SK-N-SH treated with all-trans-retinoic acid at 6 μM for 48 hours (cell line): ENCODE results near the gene ABL2.
"Not testable (repeated sequence)": the region's sequence is repeated elsewhere in the genome, so short reads cannot be mapped to it uniquely, and the experiment has no call there.

Experiments
- ATAC-seq: fragments of 200-7000 bp; cut with Tn5 transposase; 3 replicates; pipeline ENCODE4 v1.9.1; 2020; ENCODE audit warnings: mild to moderate bottlenecking, moderate library complexity
- ARNTL ChIP-seq: fragments of 450-650 bp; formaldehyde crosslinking; IDR thresholded peaks from 2 replicates; pipeline ENCODE4 v1.5.0; 2020; ENCODE audit warnings: low read depth, mild to moderate bottlenecking, moderate library complexity, borderline replicate concordance
- BACH2 ChIP-seq: fragments of 250-450 bp; sonication (Bioruptor Pico); IDR thresholded peaks from 2 replicates; pipeline ENCODE4 v1.9.0; 2021; ENCODE audit warnings: mild to moderate bottlenecking, borderline replicate concordance
- CREB5 ChIP-seq: fragments of 250-450 bp; sonication (Bioruptor Pico); IDR thresholded peaks from 2 replicates; pipeline ENCODE4 v1.5.1; 2020; ENCODE audit warnings: low read depth, mild to moderate bottlenecking, moderate library complexity
- CSDC2 ChIP-seq: fragments of 250-450 bp; sonication (Bioruptor Pico); IDR thresholded peaks from 2 replicates; pipeline ENCODE4 v1.5.0; 2020; ENCODE audit warnings: mild to moderate bottlenecking, moderate library complexity
- CSRNP3 ChIP-seq: fragments of 250-450 bp; sonication (Bioruptor Pico); IDR thresholded peaks from 2 replicates; pipeline ENCODE4 v1.5.1; 2021; ENCODE audit warnings: mild to moderate bottlenecking, moderate library complexity
- ESRRG ChIP-seq: fragments of 250-450 bp; sonication (Bioruptor Pico); IDR thresholded peaks from 2 replicates; pipeline ENCODE4 v1.6.1; 2021; ENCODE audit warnings: mild to moderate bottlenecking
- GLIS3 ChIP-seq: fragments of 250-450 bp; sonication (Bioruptor Pico); IDR thresholded peaks from 2 replicates; pipeline ENCODE4 v1.5.0; 2020; ENCODE audit warnings: mild to moderate bottlenecking, moderate library complexity
- ISL1 ChIP-seq: fragments of 250-450 bp; sonication (Bioruptor Pico); IDR thresholded peaks from 2 replicates; pipeline ENCODE4 v2.1.2; 2022; ENCODE audit warnings: mild to moderate bottlenecking, moderate library complexity
- OSR1 ChIP-seq: fragments of 250-450 bp; sonication (Bioruptor Pico); IDR thresholded peaks from 2 replicates; pipeline ENCODE4 v1.8.0; 2022; ENCODE audit warnings: moderate library complexity, mild to moderate bottlenecking, inconsistent platforms
- POU6F1 ChIP-seq: fragments of 250-450 bp; sonication (Bioruptor Pico); IDR thresholded peaks from 2 replicates; pipeline ENCODE4 v1.8.0; 2021; ENCODE audit warnings: low read depth, mild to moderate bottlenecking, moderate library complexity, borderline replicate concordance
- PPARA ChIP-seq: fragments of 250-450 bp; sonication (Bioruptor Pico); IDR thresholded peaks from 2 replicates; pipeline ENCODE4 v1.5.0; 2020; ENCODE audit warnings: mild to moderate bottlenecking, borderline replicate concordance
- RARB ChIP-seq: fragments of 250-450 bp; sonication (Bioruptor Pico); IDR thresholded peaks from 2 replicates; pipeline ENCODE4 v1.8.0; 2021; ENCODE audit warnings: mild to moderate bottlenecking, moderate library complexity
- SNAI2 ChIP-seq: fragments of 250-450 bp; sonication (Bioruptor Pico); IDR thresholded peaks from 2 replicates; pipeline ENCODE4 v1.5.0; 2020; ENCODE audit warnings: mild to moderate bottlenecking, moderate library complexity
- TCF4 ChIP-seq: fragments of 250-450 bp; sonication (Bioruptor Pico); IDR thresholded peaks from 2 replicates; pipeline ENCODE4 v1.8.0; 2021; ENCODE audit warnings: mild to moderate bottlenecking, moderate library complexity, borderline replicate concordance
- TOX ChIP-seq: fragments of 250-450 bp; sonication (Bioruptor Pico); IDR thresholded peaks from 2 replicates; pipeline ENCODE4 v1.8.0; 2021; ENCODE audit warnings: mild to moderate bottlenecking, moderate library complexity, borderline replicate concordance
- TSHZ2 ChIP-seq: fragments of 250-450 bp; sonication (Bioruptor Pico); IDR thresholded peaks from 2 replicates; pipeline ENCODE4 v1.5.0; 2020; ENCODE audit warnings: mild to moderate bottlenecking, moderate library complexity
- ZC3H10 ChIP-seq: fragments of 250-450 bp; sonication (Bioruptor Pico); IDR thresholded peaks from 2 replicates; pipeline ENCODE4 v1.5.1; 2021; ENCODE audit warnings: mild to moderate bottlenecking, moderate library complexity
- ZFP3 ChIP-seq: fragments of 250-450 bp; sonication (Bioruptor Pico); IDR thresholded peaks from 2 replicates; pipeline ENCODE4 v1.5.0; 2020; ENCODE audit warnings: mild to moderate bottlenecking, moderate library complexity
- ZFP30 ChIP-seq: fragments of 450-650 bp; formaldehyde crosslinking; IDR thresholded peaks from 2 replicates; pipeline ENCODE4 v1.5.0; 2022; ENCODE audit warnings: mild to moderate bottlenecking, moderate library complexity
- ZNF565 ChIP-seq: fragments of 450-650 bp; formaldehyde crosslinking; conservative IDR thresholded peaks from 2 replicates; pipeline ENCODE4 v1.5.0; 2020; ENCODE audit warnings: low read depth, mild to moderate bottlenecking, moderate library complexity
- ZNF70 ChIP-seq: fragments of 450-650 bp; formaldehyde crosslinking; IDR thresholded peaks from 2 replicates; pipeline ENCODE4 v1.5.0; 2020; ENCODE audit warnings: mild to moderate bottlenecking, moderate library complexity
- ZNF8 ChIP-seq: fragments of 450-650 bp; formaldehyde crosslinking; IDR thresholded peaks from 2 replicates; pipeline ENCODE4 v1.5.0; 2020; ENCODE audit warnings: mild to moderate bottlenecking, moderate library complexity

The ABL2 gene

GRCh38 chr1:179137617-179138255, 91.7 kb downstream of the ABL2 start:
- peak; percentile 47 for ATAC-seq
- TF ChIP-seq TCF4, result no peak
- no peak for TF ChIP-seq PPARA (CRISPR knock-in tag)
- TF ChIP-seq CREB5, result no peak
- TF ChIP-seq ISL1 (CRISPR knock-in tag), result no peak
- no peak for TF ChIP-seq ZFP3 (CRISPR knock-in tag)
- no peak for TF ChIP-seq ZFP30 (CRISPR knock-in tag)
- TF ChIP-seq RARB (CRISPR knock-in tag), result no peak
- no peak for TF ChIP-seq POU6F1 (CRISPR knock-in tag)
- TF ChIP-seq ZNF70 (CRISPR knock-in tag), result no peak
- TF ChIP-seq CSRNP3 (CRISPR knock-in tag), result no peak

GRCh38 chr1:179135707-179136106, 93.8 kb downstream of the ABL2 start:
- ATAC-seq, result not testable (repeated sequence)

- ATAC-seq, result not testable (repeated sequence)
Observed at GRCh38 chr1:179135168-179135567, 94.3 kb downstream of the ABL2 start.

GRCh38 chr1:179129702-179130473, 99.6 kb downstream of the ABL2 start:
- TF ChIP-seq ZNF70 (CRISPR knock-in tag) (no peak), CSRNP3 (CRISPR knock-in tag) (no peak), ZNF565 (CRISPR knock-in tag) (no peak), TOX (CRISPR knock-in tag) (peak; percentile 67; the same call in 1 of the 2 replicates), RARB (CRISPR knock-in tag) (0 out of 2 replicates have a peak, but pooled peaks have one; percentile 22), PPARA (CRISPR knock-in tag) (no peak), ISL1 (CRISPR knock-in tag) (no peak)
- ATAC-seq, result peak; percentile 59

GRCh38 chr1:179128520-179128919, 101.0 kb downstream of the ABL2 start:
- no peak for ATAC-seq
- TF ChIP-seq ZFP30 (CRISPR knock-in tag) (no peak), TSHZ2 (CRISPR knock-in tag) (no peak), ZFP3 (CRISPR knock-in tag) (no peak), SNAI2 (no peak), ESRRG (CRISPR knock-in tag) (no peak), ZC3H10 (CRISPR knock-in tag) (no peak), BACH2 (no peak), ARNTL (CRISPR knock-in tag) (no peak), ISL1 (CRISPR knock-in tag) (no peak), GLIS3 (CRISPR knock-in tag) (no peak), CSDC2 (CRISPR knock-in tag) (no peak), ZNF8 (no peak), OSR1 (no peak), PPARA (CRISPR knock-in tag) (no peak), ZNF70 (CRISPR knock-in tag) (no peak), CSRNP3 (CRISPR knock-in tag) (no peak), TCF4 (no peak)
